Neural cell (in vitro differentiated cells): ENCODE measurements around the gene CCDC154. TPM values are rescaled to one million over a fixed set of nuclear protein-coding genes. Genes with fewer than 3 reads are reported as not detected.

Source experiments
- H2AFZ ChIP-seq: fragments of 200-600, 300-800 bp; sonication (generic), shearing (Covaris generic); 2 replicates; pipeline ENCODE4 v1.6.0; 2014; ENCODE audit warnings: low read depth, mild to moderate bottlenecking, antibody characterized with exemption, low read length, moderate library complexity
- H3F3A ChIP-seq: fragments of 200-600 bp; shearing (Covaris generic); 2 replicates; pipeline ENCODE4 v1.6.1; 2016; ENCODE audit warnings: mild to moderate bottlenecking, moderate library complexity, mixed read lengths, antibody characterized with exemption, low read length; ENCODE audit not compliant: insufficient read depth, poor library complexity, severe bottlenecking
- H3K27ac ChIP-seq: fragments of 200-600, 300-800 bp; sonication (generic), shearing (Covaris generic); 2 replicates; pipeline ENCODE4 v1.5.1; 2014; ENCODE audit warnings: mild to moderate bottlenecking, low read length, moderate library complexity
- H3K27me3 ChIP-seq: fragments of 300-800, 200-600 bp; sonication (generic), shearing (Covaris generic); 2 replicates; pipeline ENCODE4 v1.6.0; 2014; ENCODE audit warnings: mild to moderate bottlenecking, low read depth, low read length, moderate library complexity; ENCODE audit not compliant: insufficient read depth
- H3K36me3 ChIP-seq: fragments of 300-800, 200-600 bp; sonication (generic), shearing (Covaris generic); 2 replicates; pipeline ENCODE4 v1.5.1; 2014; ENCODE audit warnings: mild to moderate bottlenecking, antibody characterized with exemption, low read length, moderate library complexity; ENCODE audit not compliant: insufficient read depth
- H3K4me2 ChIP-seq: fragments of 300-800, 200-600 bp; sonication (generic), shearing (Covaris generic); 2 replicates; pipeline ENCODE4 v1.6.0; 2014; ENCODE audit warnings: mild to moderate bottlenecking, low read length
- H3K4me3 ChIP-seq: fragments of 300-800, 200-600 bp; sonication (generic), shearing (Covaris generic); 2 replicates; pipeline ENCODE4 v1.5.1; 2014; ENCODE audit warnings: mild to moderate bottlenecking, low read length, moderate library complexity
- H3K79me2 ChIP-seq: fragments of 200-600 bp; shearing (Covaris generic); replicated peaks from 2 replicates; pipeline ENCODE4 v1.6.0; 2014; ENCODE audit warnings: mild to moderate bottlenecking, low read length, moderate library complexity; ENCODE audit not compliant: insufficient read depth
- H3K9ac ChIP-seq: fragments of 300-800, 200-600 bp; sonication (generic), shearing (Covaris generic); 2 replicates; pipeline ENCODE4 v1.6.1; 2016; ENCODE audit warnings: mild to moderate bottlenecking, low read length, mixed read lengths
- H3K9me2 ChIP-seq: fragments of 200-600 bp; shearing (Covaris generic); 2 replicates; pipeline ENCODE4 v1.6.1; 2016; ENCODE audit warnings: mild to moderate bottlenecking, low read length, mixed read lengths; ENCODE audit not compliant: insufficient read depth
- H3K9me3 ChIP-seq: fragments of 200-600, 300-800 bp; sonication (generic), shearing (Covaris generic); 2 replicates; pipeline ENCODE4 v1.6.1; 2016; ENCODE audit warnings: mild to moderate bottlenecking, mixed run types, low read length, moderate library complexity, mixed read lengths
- H4K20me1 ChIP-seq: fragments of 200-600 bp; shearing (Covaris generic); 2 replicates; pipeline ENCODE4 v1.6.1; 2016; ENCODE audit warnings: mild to moderate bottlenecking, mixed run types; ENCODE audit not compliant: insufficient read depth
- CTCF ChIP-seq: fragments of 450-650 bp; IDR thresholded peaks from 2 replicates; pipeline ENCODE4 v1.5.1; 2014; ENCODE audit warnings: antibody characterized with exemption, mild to moderate bottlenecking, moderate library complexity; ENCODE audit not compliant: poor library complexity, severe bottlenecking
- EP300 ChIP-seq: fragments of 450-650 bp; conservative IDR thresholded peaks from 2 replicates; pipeline ENCODE4 v1.6.1; 2014; ENCODE audit warnings: antibody characterized with exemption, mild to moderate bottlenecking, moderate library complexity; ENCODE audit not compliant: poor library complexity, severe bottlenecking
- EZH2 ChIP-seq: fragments of 200-600, 300-800 bp; shearing (Covaris generic), sonication (generic); IDR thresholded peaks from 2 replicates; pipeline ENCODE4 v1.6.1; 2014; ENCODE audit warnings: antibody characterized with exemption, low read length, borderline replicate concordance, mild to moderate bottlenecking; ENCODE audit not compliant: insufficient read depth, poor library complexity, severe bottlenecking
- MXI1 ChIP-seq: fragments of 450-650 bp; conservative IDR thresholded peaks from 2 replicates; pipeline ENCODE4 v1.6.1; 2014; ENCODE audit warnings: antibody characterized with exemption, mild to moderate bottlenecking; ENCODE audit not compliant: poor library complexity, severe bottlenecking
- POLR2AphosphoS5 ChIP-seq: IDR thresholded peaks from 2 replicates; pipeline ENCODE4 v1.6.1; 2012
- RAD21 ChIP-seq: fragments of 450-650 bp; conservative IDR thresholded peaks from 2 replicates; pipeline ENCODE4 v1.6.1; 2014; ENCODE audit warnings: antibody characterized with exemption, mild to moderate bottlenecking, moderate library complexity
- REST ChIP-seq: IDR thresholded peaks from 2 replicates; pipeline ENCODE4 v1.6.1; 2012; ENCODE audit warnings: borderline replicate concordance
- SMC3 ChIP-seq: fragments of 450-650 bp; conservative IDR thresholded peaks from 2 replicates; pipeline ENCODE4 v1.6.1; 2014; ENCODE audit warnings: antibody characterized with exemption, mild to moderate bottlenecking, moderate library complexity; ENCODE audit not compliant: poor library complexity
- TAF1 ChIP-seq: IDR thresholded peaks from 2 replicates; pipeline ENCODE4 v1.6.1; 2012; ENCODE audit warnings: low read depth
- polyA plus RNA-seq: library from polyadenylated mRNA; depleted of rRNA; stranded (reverse); fragments of >200 nt; gene quantifications from 2 replicates; pipeline ENCODE4 v1.2.3, GENCODE V29; 2014

Gene CCDC154
- polyA plus RNA-seq, 1 donor from 2014 or later: 3.3 TPM

GRCh38 chr16:1431497-1432270, 12.7 kb downstream of the CCDC154 start:
- Histone ChIP-seq H3K27ac (no peak overlapping the region), H3K4me2 (no peak overlapping the region), H3K9me3 (no peaks in the 10 kb centered on the region), H3K9me2 (no peaks in the 10 kb centered on the region), H4K20me1 (no peaks in the 10 kb centered on the region), H3K79me2 (no peaks in the 10 kb centered on the region), H3K27me3 (no peaks in the 10 kb centered on the region), H3F3A (no peaks in the 10 kb centered on the region), H3K4me3 (no peak overlapping the region), H2AFZ (no peak overlapping the region), H3K9ac (no peak overlapping the region), H3K36me3 (no peaks in the 10 kb centered on the region)
- TF ChIP-seq TAF1: no peak
- no peak for TF ChIP-seq REST
- no peak for TF ChIP-seq POLR2AphosphoS5
- TF ChIP-seq CTCF: no peak

- Histone ChIP-seq H3F3A (no peaks in the 10 kb centered on the region), H3K36me3 (no peaks in the 10 kb centered on the region), H2AFZ (no peak within 1 kb of the TSS), H4K20me1 (no peaks in the 10 kb centered on the region), H3K4me3 (no peak within 1 kb of the TSS), H3K9ac (no peak within 1 kb of the TSS), H3K4me2 (no peak within 1 kb of the TSS), H3K9me3 (no peaks in the 10 kb centered on the region), H3K9me2 (no peaks in the 10 kb centered on the region), H3K27me3 (no peaks in the 10 kb centered on the region), H3K27ac (no peak within 1 kb of the TSS), H3K79me2 (no peaks in the 10 kb centered on the region)
- no peak for TF ChIP-seq EP300
Observed at GRCh38 chr16:1430759-1431496, 13.4 kb downstream of the CCDC154 start, which contains the start of gene PERCC1. Gene PERCC1 (plus strand): TSS chr16:1431078. CDS start chr16:1432594, 1,516 bp downstream.

GRCh38 chr16:1430214-1430758, 14.1 kb downstream of the CCDC154 start:
- Histone ChIP-seq H3F3A (no peaks in the 10 kb centered on the region), H3K4me2 (no peak overlapping the region), H3K36me3 (no peaks in the 10 kb centered on the region), H2AFZ (no peak overlapping the region), H4K20me1 (no peaks in the 10 kb centered on the region), H3K9me2 (no peaks in the 10 kb centered on the region), H3K9ac (no peak overlapping the region), H3K9me3 (no peaks in the 10 kb centered on the region), H3K27me3 (no peaks in the 10 kb centered on the region), H3K79me2 (no peaks in the 10 kb centered on the region), H3K4me3 (no peak overlapping the region), H3K27ac (no peak overlapping the region)
- TF ChIP-seq MXI1 (no peak), TAF1 (no peak), SMC3 (no peak), CTCF (no peak), EZH2 (no peak), RAD21 (no peak), EP300 (no peak)
